ENCODE measurements around the gene RAB40B. TPM values are rescaled to one million over a fixed set of nuclear protein-coding genes. Genes with fewer than 3 reads are reported as not detected.

The RAB40B gene
- total RNA-seq, 2 donors from 2014 or later: 12.8 to 16.7 TPM

DNA sequence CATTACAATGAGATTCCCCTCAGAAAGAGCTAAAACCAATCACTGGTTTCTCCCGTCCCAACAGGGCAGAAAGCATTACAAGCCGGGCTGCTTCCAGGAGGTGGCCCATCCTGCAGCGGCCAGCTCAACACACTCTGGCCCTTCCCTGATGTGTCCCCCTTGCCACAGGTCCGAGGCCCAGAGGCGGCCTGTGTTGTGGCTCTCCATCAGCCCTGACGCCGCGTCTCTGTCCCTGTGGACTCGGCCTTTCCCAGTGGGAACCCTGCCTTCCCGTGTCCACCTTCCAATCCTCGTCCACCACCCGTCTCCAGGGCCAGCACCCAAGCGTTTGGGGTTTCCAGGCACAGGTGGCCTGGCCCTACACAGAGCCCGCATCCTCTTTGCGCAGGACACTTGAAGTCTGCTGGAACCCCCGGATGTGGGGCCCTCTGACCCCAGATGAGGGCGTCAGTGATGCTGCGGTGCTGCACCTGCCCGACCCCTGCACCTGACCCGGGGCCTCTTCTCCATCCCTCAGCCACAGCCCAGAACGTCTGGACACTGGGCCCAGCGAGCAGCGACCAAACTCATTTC is 21.1 kb downstream of the RAB40B start:
- intact Hi-C loops (cut with DNase I): no loop called here
- ATAC-seq (no peak), DNase-seq (no peak)

DNA sequence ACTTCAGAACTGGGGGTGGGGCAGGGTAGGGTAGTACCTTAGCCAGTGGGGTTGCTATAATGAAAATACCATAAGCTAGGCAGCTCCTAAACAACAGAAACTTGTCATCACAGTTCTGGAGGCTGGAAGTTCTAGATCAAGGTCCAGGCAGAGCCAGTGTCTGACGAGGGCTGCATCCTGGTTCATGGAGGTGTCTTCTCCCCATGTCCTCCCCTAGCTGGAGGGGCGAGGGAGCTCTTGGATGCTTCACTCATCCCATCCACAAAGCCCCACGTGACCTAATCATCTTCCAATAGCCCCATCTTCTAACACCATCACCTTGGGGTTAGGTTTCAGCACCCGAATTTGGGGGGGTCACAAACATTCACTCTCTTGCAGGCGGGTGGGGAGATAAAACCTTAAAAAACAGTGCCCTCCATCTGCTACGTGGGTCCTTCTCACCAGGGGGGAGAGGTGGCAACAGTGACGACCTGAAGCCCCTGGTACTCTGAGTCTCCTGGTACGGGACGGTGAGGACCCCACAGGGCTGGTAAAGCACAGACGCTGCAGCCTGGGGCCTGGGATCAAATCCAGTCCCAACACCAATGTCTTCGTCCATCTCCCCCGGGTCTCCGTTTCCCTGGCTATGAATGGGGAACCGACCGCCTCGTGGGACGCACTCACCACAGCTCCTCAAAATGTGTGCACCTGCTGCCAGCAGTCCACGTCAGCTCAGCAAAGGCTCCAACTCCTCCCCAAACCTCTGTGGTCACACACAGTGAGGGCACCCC is 22.8 kb downstream of the RAB40B start:
- no peak for DNase-seq
- no peak for ATAC-seq
- intact Hi-C loops (cut with DNase I): no loop called here

- ATAC-seq (peak in 1 of 2 donors; percentile 39), DNase-seq (no peak)
- intact Hi-C loops (cut with DNase I): no loop called here
Observed at GRCh38 chr17:82674656-82675475, 23.6 kb downstream of the RAB40B start.

DNA sequence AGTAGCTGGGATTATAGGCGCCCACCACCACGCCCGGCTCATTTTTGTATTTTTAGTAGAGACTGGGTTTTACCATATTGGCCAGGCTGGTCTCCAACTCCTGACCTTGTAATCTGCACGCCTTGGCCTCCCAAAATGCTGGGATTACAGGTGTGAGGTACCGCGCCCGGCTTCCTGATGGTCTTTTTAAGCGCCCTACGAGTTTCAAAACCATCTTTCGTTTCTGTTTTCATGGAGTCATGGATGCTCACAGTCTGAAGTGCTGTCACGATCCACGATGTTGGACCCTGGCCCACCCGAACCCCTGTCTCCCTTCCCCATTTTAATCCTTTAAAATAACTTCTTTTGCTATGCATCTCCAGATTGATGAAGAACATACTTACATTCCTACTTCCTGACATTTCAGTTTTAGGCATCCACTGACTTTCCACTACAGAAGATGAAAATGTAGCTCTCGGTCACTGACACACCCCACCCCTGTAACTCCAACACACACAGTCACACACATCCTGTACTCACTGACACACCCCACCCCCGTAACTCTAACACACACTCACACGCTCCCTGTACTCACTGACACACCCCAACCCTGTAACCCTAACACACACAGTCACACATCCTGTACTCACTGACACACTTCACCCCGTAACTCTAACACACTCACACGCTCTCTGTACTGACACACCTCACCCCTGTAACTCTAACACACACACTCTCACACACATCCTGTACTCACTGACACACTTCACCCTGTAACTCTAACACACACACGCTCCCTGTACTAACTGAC is 27.6 kb downstream of the RAB40B start:
- DNase-seq (no peak), ATAC-seq (no peak)
- intact Hi-C loops (cut with DNase I): no loop called here

GRCh38 chr17:82668631-82669099 is 29.8 kb downstream of the RAB40B start:
- peak; percentile 53 for DNase-seq
- intact Hi-C loops (cut with DNase I): loop anchor here in 1 of 2 donors (5.0 kb wide), 1 partner anchor 109 kb away; no protein-coding TSS in a partner anchor
- peak; percentile 87 for ATAC-seq

- DNase-seq (no peak), ATAC-seq (peak in 1 of 2 donors; percentile 7)
- intact Hi-C loops (cut with DNase I): loop anchor here in 1 of 2 donors (5.0 kb wide), 1 partner anchor 109 kb away; no protein-coding TSS in a partner anchor
Observed at GRCh38 chr17:82668024-82668630, 30.4 kb downstream of the RAB40B start.

GRCh38 chr17:82667668-82668000 is 30.9 kb downstream of the RAB40B start:
- ATAC-seq: no peak
- intact Hi-C loops (cut with DNase I): loop anchor here in 1 of 2 donors (5.0 kb wide), 1 partner anchor 110 kb away; no protein-coding TSS in a partner anchor
- DNase-seq: no peak

DNA sequence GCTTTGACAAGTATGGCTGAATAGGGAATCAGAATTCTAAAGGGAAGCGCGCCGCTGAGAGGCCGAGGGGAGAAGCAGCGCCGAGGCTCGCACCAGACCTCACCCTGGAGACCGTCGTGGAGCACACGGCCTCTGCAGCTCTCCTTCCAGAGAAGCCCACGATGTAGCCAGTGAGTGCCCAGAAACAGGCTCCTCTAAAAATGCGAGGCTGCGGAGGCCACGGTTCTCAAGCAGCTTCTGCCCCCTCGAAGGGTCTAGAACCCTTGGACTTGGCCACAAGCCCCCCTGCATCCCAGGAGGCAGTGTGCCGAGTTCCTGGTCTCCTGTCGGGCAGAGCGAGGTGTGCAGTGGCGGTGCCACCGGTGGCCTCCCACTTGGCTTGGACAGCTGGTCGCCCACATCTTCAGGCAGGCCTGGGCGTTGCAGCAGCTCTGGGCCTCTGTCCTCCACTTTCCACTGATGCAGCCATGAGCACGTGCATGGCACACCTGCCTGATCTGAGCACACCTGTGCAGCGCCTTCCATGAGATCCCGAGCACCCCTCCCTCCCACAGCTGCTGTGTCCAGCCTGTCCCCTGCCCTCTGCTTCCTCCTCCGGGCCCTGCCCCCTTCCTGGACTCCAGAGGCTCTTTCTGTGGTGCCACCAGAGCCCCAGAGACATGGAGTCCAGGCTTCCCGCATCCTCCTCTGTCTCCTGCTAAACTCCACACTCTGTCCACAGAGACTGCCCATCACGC is 31.4 kb downstream of the RAB40B start:
- ATAC-seq (no peak), DNase-seq (no peak)
- intact Hi-C loops (cut with DNase I): loop anchor here in 1 of 2 donors (5.0 kb wide), 1 partner anchor 110 kb away; no protein-coding TSS in a partner anchor

- DNase-seq: no peak
- intact Hi-C loops (cut with DNase I): loop anchor here in 1 of 2 donors (5.0 kb wide), 1 partner anchor 111 kb away; no protein-coding TSS in a partner anchor
- no peak for ATAC-seq
Observed at GRCh38 chr17:82665891-82666290, 32.6 kb downstream of the RAB40B start.

- ATAC-seq: no peak
- no peak for DNase-seq
- intact Hi-C loops (cut with DNase I): loop anchor here in 1 of 2 donors (5.0 kb wide), 1 partner anchor 112 kb away; no protein-coding TSS in a partner anchor
Observed at GRCh38 chr17:82665217-82665616, 33.3 kb downstream of the RAB40B start.

GRCh38 chr17:82664701-82665182 is 33.8 kb downstream of the RAB40B start:
- DNase-seq (peak; percentile 10), ATAC-seq (no peak)
- intact Hi-C loops (cut with DNase I): loop anchor here in 1 of 2 donors (5.0 kb wide), 1 partner anchor 113 kb away; no protein-coding TSS in a partner anchor

- intact Hi-C loops (cut with DNase I): no loop called here
- DNase-seq: peak; percentile 13
- ATAC-seq: no peak
Observed at GRCh38 chr17:82664276-82664575, 34.3 kb downstream of the RAB40B start.

- intact Hi-C loops (cut with DNase I): no loop called here
- peak; percentile 17 for DNase-seq
- no peak for ATAC-seq
Observed at GRCh38 chr17:82663381-82664275, 34.9 kb downstream of the RAB40B start.

DNA sequence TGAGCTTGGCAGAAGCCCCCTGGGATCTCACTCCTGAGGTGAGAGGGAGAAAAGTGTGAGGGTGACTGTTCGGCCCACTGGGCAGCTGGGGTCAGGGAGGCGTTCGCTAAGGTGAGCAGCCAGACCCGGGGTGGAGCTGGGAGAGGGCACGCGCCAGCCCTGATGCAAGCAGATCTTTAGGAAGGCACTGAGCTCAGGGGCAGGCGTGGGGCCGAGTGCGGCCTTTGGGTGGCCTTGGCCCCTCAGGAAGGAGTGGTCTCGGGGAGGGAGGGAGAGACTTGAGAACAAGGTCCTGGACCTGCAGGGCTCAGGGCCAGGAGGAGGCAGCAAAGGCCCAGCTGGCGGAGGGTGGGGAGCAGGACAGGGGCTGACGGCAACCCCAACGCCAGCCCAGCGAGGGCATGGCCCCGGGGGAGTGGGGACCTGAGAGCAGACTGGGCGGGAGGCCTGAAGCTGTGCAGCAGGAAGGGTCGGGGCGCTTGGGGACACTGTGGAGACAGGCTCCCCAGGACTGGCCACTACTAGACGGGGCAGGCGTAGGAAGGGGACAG is 35.7 kb downstream of the RAB40B start:
- DNase-seq: no peak
- intact Hi-C loops (cut with DNase I): no loop called here
- ATAC-seq: no peak

GRCh38 chr17:82661717-82662683 is 36.5 kb downstream of the RAB40B start:
- ATAC-seq (no peak), DNase-seq (no peak)
- intact Hi-C loops (cut with DNase I): no loop called here

Data from left cardiac atrium (tissue), 4 donors.